K562 (cell line): ENCODE measurements around the gene BRSK1. TPM values are rescaled to one million over a fixed set of nuclear protein-coding genes. Genes with fewer than 3 reads are reported as not detected.

ENCODE experiments used
- ATAC-seq: fragments of 200-7000 bp; cut with Tn5 transposase; 3 replicates; pipeline ENCODE4 v1.9.1; 2020; ENCODE audit warnings: moderate library complexity
- BruUV-seq: library from RNA; stranded (reverse); fragments of 400-500 nt; replicated peaks from 2 replicates; lab custom pipeline; 2021; lab: Mats Ljungman, UMichigan
- CTCF ChIA-PET: fragments of 300-600 bp; formaldehyde crosslinking; extraction: SDS; loops from one replicate; lab custom pipeline; 2021; ENCODE audit warnings: low intra/inter-chr PET ratio; lab: Yijun Ruan, JAX
- POLR2A ChIA-PET: fragments of 300-600, 350-650 bp; sonication (Branson Sonifier 250); formaldehyde crosslinking; extraction: SDS; loops from one replicate; lab custom pipeline; 2021; ENCODE audit warnings: antibody characterized with exemption, inconsistent platforms; lab: Yijun Ruan, JAX
- DNase-seq, 4 experiments: peaks; one replicate each; pipeline versions ENCODE4 v3.0.0 to v3.0.0-alpha.2; 2011 to 2018; ENCODE audit warnings: low spot score in 3 of 4, mixed read lengths in 3 of 4; ENCODE audit errors: extremely low read depth in 1 of 4
- FAIRE-seq: peaks from 2 replicates; lab custom pipeline; 2011; peaks lifted over from hg19 to GRCh38; lab: Jason Lieb, UNC
- H2AFZ ChIP-seq: 2 replicates; pipeline ENCODE4 v1.6.0; 2011; ENCODE audit warnings: low read depth, low read length, control low read depth, inconsistent platforms
- H3K27ac ChIP-seq: fragments of 200-600 bp; 3 replicates; pipeline ENCODE4 v1.8.0; 2011; ENCODE audit warnings: low read depth, mild to moderate bottlenecking, control low read depth, inconsistent platforms, low read length, moderate library complexity, mixed read lengths; ENCODE audit errors: extremely low read depth
- H3K27me3 ChIP-seq, 2 experiments: fragments of 300-600 bp in 1 of 2; 2 replicates in 1 of 2; 3 replicates in 1 of 2; pipeline versions ENCODE4 v1.6.0 to v1.8.0; 2011; ENCODE audit warnings: inconsistent platforms in 2 of 2, low read length in 2 of 2, mild to moderate bottlenecking in 1 of 2, mixed read lengths in 1 of 2, moderate library complexity in 1 of 2; ENCODE audit not compliant: control insufficient read depth in 2 of 2, insufficient read depth in 2 of 2
- H3K36me3 ChIP-seq: fragments of 300-600 bp; 3 replicates; pipeline ENCODE4 v1.8.0; 2011; ENCODE audit warnings: mild to moderate bottlenecking, low read length, inconsistent platforms; ENCODE audit not compliant: control insufficient read depth, insufficient read depth
- H3K4me1 ChIP-seq, 2 experiments: fragments of 200-600 bp in 1 of 2; replicated peaks in 1 of 2; 2 replicates in 1 of 2; 3 replicates in 1 of 2; pipeline versions ENCODE4 v1.5.1 to v1.8.0; 2011; ENCODE audit warnings: inconsistent platforms in 2 of 2, low read length in 2 of 2, mild to moderate bottlenecking in 1 of 2, mixed read lengths in 1 of 2, moderate library complexity in 1 of 2; ENCODE audit not compliant: control insufficient read depth in 2 of 2, insufficient read depth in 2 of 2
- H3K4me2 ChIP-seq: 2 replicates; pipeline ENCODE4 v1.6.1; 2011; ENCODE audit warnings: low read length, control low read depth, inconsistent platforms, mixed read lengths; ENCODE audit not compliant: insufficient read depth
- H3K4me3 ChIP-seq: fragments of 200-600 bp; sonication (generic), shearing (Covaris generic); 2 replicates; pipeline ENCODE4 v1.5.1; 2016; ENCODE audit warnings: control low read depth, inconsistent platforms
- H3K79me2 ChIP-seq: fragments of 200-600 bp; 3 replicates; pipeline ENCODE4 v1.8.0; 2011; ENCODE audit warnings: low read length, inconsistent platforms; ENCODE audit not compliant: control insufficient read depth, insufficient read depth
- H3K9ac ChIP-seq, 2 experiments: 2 replicates each; pipeline versions ENCODE4 v1.6.0 to v1.6.1; 2011; ENCODE audit warnings: low read depth in 2 of 2, low read length in 2 of 2, control low read depth in 1 of 2, inconsistent platforms in 1 of 2, mild to moderate bottlenecking in 1 of 2, mixed read lengths in 1 of 2; ENCODE audit not compliant: insufficient read depth in 1 of 2
- H3K9me1 ChIP-seq: one replicate; pipeline ENCODE4 v1.6.0; 2011; ENCODE audit warnings: inconsistent platforms, mild to moderate bottlenecking, low read length, moderate library complexity; ENCODE audit not compliant: control insufficient read depth, insufficient read depth
- H3K9me3 ChIP-seq: replicated peaks from 2 replicates; pipeline ENCODE4 v1.5.1; 2011; ENCODE audit warnings: low read depth, low read length, inconsistent platforms; ENCODE audit not compliant: control insufficient read depth, insufficient read depth
- H4K20me1 ChIP-seq: replicated peaks from 2 replicates; pipeline ENCODE4 v1.6.1; 2011; ENCODE audit warnings: low read length, inconsistent platforms, mixed read lengths; ENCODE audit not compliant: control insufficient read depth, insufficient read depth
- RBFOX2 ChIP-seq: fragments of 200-400 bp; formaldehyde crosslinking; IDR thresholded peaks from 2 replicates; pipeline ENCODE4 v1.6.1; 2017; ENCODE audit warnings: low read depth, mild to moderate bottlenecking, low read length, moderate library complexity
- WGBS: fragments of 100-300 bp; shearing (Covaris generic); methylation state at CpG from one replicate; pipeline ENCODE4 v1.1.6; 2016; ENCODE audit warnings: low coverage, mixed read lengths; ENCODE audit not compliant: insufficient coverage; ENCODE audit errors: missing lambda C conversion rate; 5-methylcytosine and 5-hydroxymethylcytosine counted together
- in situ Hi-C: fragments of 300-500 bp; cut with MboI; formaldehyde crosslinking; loops from 4 replicates; pipeline ENCODE4 v1.15.0; 2018; ENCODE audit warnings: inconsistent platforms, mixed read lengths
- intact Hi-C: fragments of 100-400 bp; cut with micrococcal nuclease; formaldehyde crosslinking; loops from 2 replicates; pipeline ENCODE4 v1.14.2; 2022
- polyA plus RNA-seq, 8 experiments: library from polyadenylated mRNA; depleted of rRNA in 4 of 8; stranded (reverse) in 5 of 8; unstranded in 3 of 8; fragments of >200 nt; fragmentation: Nextera tagmentation in 2 of 8; fragmentation: Illumina TruSeq in 1 of 8; extraction: Ambion mirVana in 2 of 8; extraction: Trizol in 1 of 8; gene quantifications; 2 replicates each; pipeline versions ENCODE4 v1.2.1 to v1.2.3, GENCODE V29; 2011 to 2014; ENCODE audit warnings: inconsistent platforms in 1 of 8, missing spikeins in 1 of 8
- total RNA-seq, 7 experiments: library from RNA; depleted of rRNA in 6 of 7; stranded (reverse); fragments of >200 nt in 6 of 7; fragmentation: Illumina TruSeq in 2 of 7; extraction: Trizol in 2 of 7; gene quantifications; 2 replicates each; pipeline versions ENCODE4 v1.2.1 to v1.2.3, GENCODE V29; 2011 to 2021; ENCODE audit warnings: low replicate concordance in 1 of 7
- TF ChIP-seq, protein P1 (sequence below), 2 experiments: fragments of 250-450 bp in 1 of 2; fragments of 450-650 bp in 1 of 2; sonication (Bioruptor Pico) in 1 of 2; IDR thresholded peaks; 2 replicates each; pipeline versions ENCODE4 v1.6.1 to v1.8.0; 2016 to 2021; ENCODE audit warnings: mild to moderate bottlenecking in 2 of 2, moderate library complexity in 2 of 2, missing compliant biosample characterization in 1 of 2, missing genetic modification characterization in 1 of 2

Gene BRSK1
- total and polyA plus RNA-seq, 9 of the 15 experiments (the other 6 are each of a cell fraction or from before 2014, with no cell fraction given) = 1.7 to 9.3 (median 3.8) TPM; not detected in 2

DNA sequence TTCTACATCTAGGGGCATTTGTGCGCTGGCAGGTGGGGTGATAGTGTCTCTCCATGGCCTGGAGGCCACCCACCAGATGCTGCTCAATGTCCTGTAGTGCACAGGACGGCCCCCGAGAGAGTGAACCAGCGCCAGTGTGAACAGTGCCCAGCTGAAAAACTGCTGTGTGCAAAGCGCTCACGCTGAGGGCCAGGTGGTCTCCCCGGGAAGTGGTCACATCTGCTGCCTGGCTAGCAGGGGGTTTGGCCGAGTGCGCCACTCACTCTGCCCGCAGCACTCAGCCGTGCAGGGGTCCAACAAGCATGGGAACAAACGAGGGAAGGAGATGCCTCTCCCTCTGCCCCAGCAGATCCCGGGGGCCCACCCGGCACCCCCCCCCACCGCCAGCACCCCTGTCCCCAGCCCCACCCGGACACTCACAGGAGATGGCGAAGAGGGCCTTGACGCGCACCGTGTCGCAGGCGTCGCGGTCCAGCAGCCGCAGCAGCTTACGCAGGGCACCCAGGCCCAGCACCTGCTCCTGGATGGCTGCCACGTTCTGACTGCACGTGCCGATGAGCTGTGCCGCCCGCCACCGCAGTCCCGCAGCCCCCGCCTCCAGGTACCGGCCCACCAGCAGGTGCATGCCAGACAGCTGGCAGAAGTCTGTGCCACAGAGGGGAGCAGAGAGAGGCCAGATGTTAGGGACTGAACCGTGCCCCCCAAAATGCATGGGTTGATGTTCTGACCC, 9.7 kb upstream of the BRSK1 start:
- Histone ChIP-seq H3K4me3 (no peak overlapping the region), H3K9me3 (no peaks in the 10 kb centered on the region), H3K27me3 (no peaks in the 10 kb centered on the region), H3K4me1 (peaks cover 13 to 20% of the 10 kb centered on the region in 2 experiments; a peak in 4 of 5 replicates), H3K36me3 (peaks cover 47% of the 10 kb centered on the region; the same call in 2 of the 3 replicates), H3K4me2 (no peak overlapping the region), H3K9ac (peak overlapping the region in 1 of 2 experiments; percentile 46; a peak in 2 of 4 replicates), H2AFZ (no peak overlapping the region), H3K9me1 (no peaks in the 10 kb centered on the region), H3K27ac (no peak overlapping the region), H4K20me1 (no peaks in the 10 kb centered on the region), H3K79me2 (peaks cover 5% of the 10 kb centered on the region)
- WGBS = 93% methylated on average over 24 of the region's 36 CpGs
- in situ Hi-C loops = no loop called here
- POLR2A ChIA-PET = interaction anchor here (0.6 kb wide), 1 partner anchor 75 kb away, joined by 3 read pairs; no protein-coding TSS in a partner anchor
- ATAC-seq (no peak), DNase-seq (no peak), FAIRE-seq (no peak)
- no TSS peak for BruUV-seq
- intact Hi-C loops = loop anchor here (5.0 kb wide), 1 partner anchor 57 kb away; no protein-coding TSS in a partner anchor
- TF ChIP-seq, protein P1, sequence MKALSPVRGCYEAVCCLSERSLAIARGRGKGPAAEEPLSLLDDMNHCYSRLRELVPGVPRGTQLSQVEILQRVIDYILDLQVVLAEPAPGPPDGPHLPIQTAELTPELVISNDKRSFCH (CRISPR knock-in tag; IDR thresholded peaks at IDR 0.05) = no peak
- TF ChIP-seq, protein P1 (tag; IDR thresholded peaks at IDR 0.05) = no peak
- TF ChIP-seq RBFOX2 = peak; percentile 55
- CTCF ChIA-PET = no interaction called here
